Glomerular visceral epithelial cell (primary cell): Measurements from ENCODE around the gene FCHSD2.
"Not testable (repeated sequence)": the region's sequence is repeated elsewhere in the genome, so short reads cannot be mapped to it uniquely, and the experiment has no call there.

Experiments
- DNase-seq: peaks from one replicate; pipeline ENCODE4 v3.0.0-alpha.2; 2016; ENCODE audit errors: extremely low spot score

The FCHSD2 gene

DNA sequence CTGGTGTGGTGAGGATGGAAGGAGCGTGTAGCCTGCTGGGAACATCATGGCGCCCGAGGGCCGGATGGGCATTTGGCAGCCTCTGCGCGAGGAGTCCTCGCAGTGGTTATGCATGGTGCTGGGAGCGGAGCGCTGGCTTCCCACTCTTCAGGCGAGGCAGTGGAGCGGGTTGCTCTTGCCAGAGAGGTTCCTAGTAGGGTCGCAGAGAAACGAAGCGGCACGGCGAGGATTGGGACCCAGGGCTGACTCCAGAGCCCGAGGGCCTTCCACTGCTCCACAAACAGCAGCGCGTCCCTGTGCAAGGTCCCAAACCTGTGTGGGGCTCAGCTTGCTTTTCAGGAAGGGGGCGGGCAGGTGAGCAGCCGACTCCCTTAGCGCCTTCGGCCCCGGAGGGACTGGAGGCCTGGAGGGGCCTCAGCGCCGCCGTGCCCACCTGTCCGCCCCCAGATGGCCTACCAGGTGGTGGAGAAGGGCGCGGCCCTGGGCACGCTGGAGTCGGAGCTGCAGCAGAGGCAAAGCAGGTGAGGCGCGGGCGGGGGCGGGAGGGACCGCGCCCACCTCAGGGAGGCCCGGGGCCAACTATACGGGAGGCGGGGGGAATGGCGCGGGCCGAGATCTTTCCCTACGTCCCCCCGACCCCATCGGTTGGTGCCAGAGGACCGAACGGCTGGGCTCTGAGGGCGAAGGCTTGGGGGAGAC lies 320.7 kb downstream of the FCHSD2 start:
- no peak for DNase-seq

DNA sequence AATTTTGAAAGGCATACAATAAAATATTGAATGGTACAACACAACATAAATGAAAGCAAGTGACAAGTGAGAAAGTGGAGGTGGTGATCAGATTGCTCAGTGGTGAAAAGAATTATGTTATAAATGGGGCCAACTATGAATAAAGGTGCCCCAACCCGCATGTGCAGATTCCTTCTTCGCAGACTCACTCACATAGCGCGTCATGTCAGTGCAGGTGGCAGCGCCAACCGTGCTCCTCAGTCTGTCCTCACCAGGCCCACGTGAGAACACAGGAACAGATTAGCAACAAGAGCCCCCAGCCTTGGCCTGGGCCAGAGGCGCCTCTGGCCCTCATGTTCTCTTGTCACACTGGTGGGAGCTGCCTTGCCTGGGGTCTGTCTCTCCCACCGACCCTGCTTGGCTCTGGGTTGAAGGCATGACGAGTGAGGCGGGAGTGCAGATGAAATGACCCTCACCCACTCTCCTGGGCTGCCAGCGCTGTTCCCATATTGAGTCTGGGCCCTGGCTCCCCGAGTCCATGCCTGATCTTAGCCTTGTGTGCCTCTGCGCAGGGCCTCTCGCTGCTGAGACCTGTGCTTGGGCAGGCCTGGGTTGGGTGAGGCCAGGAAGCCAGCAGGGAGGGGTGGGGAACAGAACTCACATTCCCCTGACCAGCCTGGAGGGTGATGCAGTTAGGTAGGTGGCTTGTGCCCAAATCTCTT lies 321.5 kb downstream of the FCHSD2 start:
- no peak for DNase-seq

DNA sequence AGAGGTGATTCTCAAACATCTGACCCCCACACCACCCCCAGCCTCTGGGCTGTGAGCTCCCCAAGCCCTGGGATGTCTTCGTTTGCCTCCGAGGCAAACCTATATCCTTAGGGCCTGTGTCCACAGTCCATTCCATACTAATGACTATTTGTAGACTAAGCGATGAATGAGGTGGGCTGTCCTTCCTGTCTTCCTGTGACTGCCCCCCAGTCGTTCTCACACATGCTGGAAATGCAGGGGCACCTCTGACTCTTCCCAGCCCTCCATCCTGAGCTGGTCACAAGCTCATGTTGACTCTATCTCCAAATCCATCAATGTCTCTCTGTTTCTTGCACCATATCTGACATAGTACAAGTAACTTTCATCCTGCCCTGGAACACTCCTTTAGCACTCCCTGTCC lies 323.1 kb downstream of the FCHSD2 start:
- DNase-seq, result no peak

DNA sequence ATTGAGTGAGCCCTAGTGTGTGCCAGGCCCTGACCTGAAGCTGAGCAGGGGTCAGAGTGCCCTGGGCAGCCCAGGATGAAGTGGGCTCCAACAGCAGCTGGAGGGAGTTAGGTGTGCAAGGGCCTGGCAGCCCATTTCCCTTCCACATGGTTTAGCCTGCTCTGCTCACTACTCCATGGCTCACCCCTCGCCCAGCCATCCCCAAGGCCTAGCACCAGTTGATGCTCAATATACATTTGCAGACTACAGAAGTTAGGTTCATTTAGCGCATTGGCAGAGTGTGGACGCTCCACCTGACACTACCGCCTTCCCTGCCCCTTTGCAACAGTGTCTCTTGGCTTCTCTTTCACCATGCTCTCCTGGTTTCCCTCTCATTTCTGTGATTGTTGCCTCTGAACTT lies 324.2 kb downstream of the FCHSD2 start:
- DNase-seq, result no peak

DNA sequence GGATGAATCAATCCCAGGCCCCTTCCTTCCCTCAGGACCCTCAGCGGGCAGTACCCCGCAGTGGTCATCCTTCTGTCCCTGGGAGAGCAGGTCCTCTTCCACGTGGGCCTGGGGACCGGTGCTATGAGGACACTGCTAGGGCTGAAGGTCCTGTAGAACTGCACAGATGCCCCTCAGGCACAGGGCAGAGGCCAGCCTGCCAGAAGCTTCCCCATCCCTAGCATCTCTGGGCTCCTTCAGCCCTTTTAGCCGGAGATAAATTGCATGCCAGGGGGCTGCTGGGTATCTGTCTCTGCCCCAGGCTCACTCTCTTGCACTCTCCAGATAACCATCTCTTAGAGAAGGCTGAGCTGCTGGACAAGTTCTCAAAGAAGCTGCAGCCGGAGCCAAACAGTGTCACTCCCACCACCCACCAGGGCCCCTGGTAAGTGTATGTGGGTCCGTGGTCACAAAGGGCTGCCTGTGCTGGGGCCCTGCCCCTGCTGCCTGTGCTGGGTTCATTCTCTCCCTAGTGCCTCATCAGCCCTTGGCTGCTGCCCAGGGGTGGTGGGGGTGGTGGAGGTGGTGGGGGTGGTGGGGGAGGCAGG lies 325.6 kb downstream of the FCHSD2 start:
- DNase-seq, result no peak

DNA sequence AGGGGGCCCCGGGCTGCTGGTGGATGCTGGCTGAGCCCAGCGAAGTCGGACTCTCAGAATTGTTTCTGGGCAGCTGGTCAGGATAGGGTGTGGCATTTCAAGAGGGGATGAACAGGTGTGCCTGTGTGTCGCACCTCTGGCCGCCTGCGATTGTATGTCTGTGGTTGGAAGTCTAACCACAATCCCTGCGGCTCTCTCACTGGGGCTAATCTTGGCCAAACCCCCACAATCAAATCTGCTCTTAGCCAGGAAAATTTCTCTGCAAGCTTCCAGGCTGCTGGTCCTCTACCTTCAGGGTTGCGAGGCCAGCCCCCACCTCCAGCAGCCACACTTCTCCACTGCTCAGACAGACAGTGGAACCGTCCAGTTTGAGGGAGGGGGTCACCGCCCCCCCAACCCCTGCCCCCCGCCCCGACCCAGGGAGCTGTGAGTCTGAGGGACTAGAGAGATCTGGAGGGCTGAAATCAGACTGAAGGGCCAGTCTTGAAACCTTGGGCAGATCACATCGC lies 327.0 kb downstream of the FCHSD2 start:
- DNase-seq, result peak; percentile 51

DNA sequence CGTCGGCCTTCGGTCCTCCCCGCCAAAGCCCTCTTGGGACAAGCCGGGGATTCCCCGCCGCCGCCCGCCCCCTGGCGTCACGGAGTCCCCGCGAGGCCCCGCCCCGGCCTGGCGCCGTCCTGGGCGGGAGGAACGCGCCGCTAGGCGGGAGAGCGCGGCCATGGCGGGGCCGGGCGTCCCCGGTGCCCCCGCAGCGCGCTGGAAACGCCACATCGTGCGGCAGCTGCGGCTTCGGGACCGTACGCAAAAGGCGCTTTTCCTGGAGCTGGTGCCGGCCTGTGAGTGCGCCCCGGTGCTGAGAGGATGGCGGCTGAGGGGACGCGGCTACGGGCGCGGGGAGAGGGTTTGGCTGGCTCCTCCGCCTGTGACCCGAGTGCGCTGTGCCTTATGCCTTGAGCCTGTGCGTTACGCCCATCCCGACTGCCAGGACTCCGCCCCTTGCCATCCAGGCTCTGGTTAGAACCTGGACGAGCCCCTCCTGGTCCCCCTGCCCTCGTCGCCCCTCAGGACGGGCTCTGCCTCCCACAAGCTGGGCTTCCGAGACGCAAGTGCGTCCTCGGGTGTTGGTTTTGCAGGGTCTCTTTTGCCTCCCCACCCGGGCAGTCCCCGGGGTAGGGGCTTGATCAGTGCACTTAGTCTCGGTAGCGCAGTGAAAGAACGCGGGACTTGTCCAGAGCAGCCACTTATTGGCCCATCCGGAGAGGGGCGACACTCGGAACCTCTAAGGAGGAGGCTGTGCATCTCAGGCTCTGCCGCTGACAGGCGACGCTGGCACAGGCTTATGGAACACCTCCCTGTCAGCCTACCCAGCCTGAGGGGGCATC lies 327.6 kb downstream of the FCHSD2 start, which contains the start of gene ATG16L2:
ATG16L2 (plus strand) TSS at position 126 of the 824 bp plus-strand sequence; CDS start at position 161, 35 bp downstream.
- peak; percentile 85 for DNase-seq

DNA sequence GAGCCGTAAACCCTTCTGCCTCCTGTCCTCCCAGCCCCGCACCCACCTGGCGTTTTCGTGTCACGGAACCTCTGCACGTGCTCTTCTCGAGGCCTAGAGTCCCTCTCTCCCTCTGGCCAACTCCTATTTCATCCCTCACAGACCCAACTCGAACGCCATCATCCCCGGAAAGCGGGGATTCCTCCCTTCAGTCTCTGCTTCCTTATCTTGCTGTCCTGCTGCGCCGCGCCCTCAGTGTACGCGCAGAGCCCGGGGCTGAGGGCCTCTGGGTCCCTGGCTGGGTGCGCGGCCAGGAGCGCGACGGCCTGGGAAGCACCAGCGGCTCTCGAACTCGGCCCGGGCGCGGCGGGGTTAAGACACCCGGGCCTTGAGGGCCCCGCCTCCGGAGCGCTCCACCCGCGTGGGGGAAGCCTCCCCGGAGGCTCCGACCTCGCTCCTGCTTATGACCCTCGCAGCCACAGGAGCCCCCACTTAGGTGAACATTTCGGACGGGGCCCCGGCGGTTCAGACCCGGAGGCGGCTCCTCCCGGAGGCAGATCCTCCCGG lies 328.3 kb downstream of the FCHSD2 start:
- DNase-seq, result peak; percentile 80

DNA sequence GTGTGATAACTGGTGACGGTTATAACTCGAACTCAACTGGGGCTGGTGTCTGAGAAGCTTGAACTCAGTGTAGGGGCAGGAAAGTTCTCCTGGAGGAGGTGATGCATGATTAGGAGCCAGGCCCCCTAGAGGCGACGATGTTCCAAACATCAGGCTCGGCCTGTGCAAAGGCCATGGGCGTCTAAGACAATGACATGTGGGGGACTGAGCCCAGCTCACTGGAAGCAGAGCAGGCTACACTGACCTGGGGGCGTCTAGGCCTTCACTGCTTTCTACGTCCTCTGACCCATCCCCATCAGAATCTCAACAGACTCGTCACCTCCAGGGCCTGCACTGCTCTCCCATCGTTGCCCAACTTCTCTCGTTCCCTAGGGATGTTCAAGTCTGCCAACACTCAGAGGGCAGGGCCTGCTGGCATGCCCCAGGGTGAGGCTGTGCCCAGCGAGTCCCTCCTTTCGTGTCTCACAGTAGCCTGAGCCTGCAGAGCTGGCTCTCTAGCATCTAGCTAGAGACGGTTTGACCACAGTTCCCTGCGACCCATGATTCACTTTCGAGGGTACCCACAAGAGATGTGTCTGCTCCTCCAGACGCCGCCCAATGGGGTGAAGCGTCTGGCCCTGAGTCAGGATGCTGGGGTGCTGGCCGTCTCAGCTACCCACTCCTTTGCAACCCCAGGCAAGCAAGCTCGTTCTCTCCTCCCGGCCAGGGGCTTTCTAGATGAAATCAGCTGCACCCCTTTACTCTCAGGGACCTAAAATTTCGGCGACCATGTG lies 329.0 kb downstream of the FCHSD2 start:
- DNase-seq, result peak; percentile 71

DNA sequence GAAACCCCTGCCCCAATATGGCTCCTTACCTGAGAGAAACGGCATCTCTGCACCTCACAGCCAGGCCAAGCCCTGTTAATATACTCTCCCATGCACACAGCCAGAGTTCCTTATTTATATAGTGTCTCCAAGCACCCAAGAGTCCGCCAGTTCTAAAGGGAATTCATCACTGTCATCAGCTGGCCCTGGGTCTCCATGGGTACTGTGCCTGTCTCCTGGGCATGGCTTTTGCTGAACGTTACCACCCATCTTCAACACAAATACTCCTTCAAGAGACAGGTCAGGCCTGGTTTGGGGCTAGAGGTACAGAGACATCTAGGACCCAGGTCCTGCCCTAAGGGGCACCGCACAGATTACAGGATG lies 329.5 kb downstream of the FCHSD2 start:
- peak; percentile 37 for DNase-seq

DNA sequence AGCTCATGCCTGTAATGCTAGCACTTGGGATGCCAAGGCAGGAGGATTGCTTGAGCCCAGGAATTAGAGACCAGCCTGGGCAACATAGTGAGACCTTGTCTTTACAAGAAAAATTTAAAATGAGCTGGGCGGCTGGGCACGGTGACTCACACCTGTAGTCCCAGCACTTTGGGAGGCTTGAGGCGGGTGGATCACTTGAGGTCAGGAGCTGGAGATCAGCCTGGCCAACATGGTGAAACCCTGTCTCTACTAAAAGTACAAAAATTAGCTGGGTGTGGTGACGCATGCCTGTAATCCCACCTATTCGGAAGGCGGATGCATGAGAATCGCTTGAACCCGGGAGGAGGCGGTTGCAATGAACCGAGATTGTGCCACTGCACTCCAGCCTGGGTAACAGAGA lies 330.4 kb downstream of the FCHSD2 start:
- not testable (repeated sequence) for DNase-seq

DNA sequence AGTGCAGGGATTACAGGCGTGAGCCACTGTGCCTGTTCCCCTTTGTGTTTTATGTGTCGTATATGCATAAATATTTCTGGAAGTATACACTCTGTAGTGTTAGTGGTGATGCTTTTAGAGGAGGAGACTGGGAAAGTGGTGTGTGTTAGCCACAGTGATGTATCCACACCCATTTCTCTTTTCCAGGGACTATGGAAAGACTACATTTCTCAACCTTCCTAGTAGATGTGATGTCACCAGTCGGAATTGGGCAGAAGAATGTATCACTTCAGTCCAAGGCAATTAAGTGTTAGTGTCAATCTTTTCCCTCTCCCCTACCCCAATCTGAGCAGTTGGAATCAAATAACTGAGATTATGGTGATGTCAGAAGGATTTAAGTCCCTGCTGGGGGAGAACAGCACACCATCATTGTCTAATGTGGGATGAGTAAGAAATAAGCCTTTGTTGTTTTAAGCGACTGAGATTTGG lies 333.8 kb downstream of the FCHSD2 start:
- no peak for DNase-seq

DNA sequence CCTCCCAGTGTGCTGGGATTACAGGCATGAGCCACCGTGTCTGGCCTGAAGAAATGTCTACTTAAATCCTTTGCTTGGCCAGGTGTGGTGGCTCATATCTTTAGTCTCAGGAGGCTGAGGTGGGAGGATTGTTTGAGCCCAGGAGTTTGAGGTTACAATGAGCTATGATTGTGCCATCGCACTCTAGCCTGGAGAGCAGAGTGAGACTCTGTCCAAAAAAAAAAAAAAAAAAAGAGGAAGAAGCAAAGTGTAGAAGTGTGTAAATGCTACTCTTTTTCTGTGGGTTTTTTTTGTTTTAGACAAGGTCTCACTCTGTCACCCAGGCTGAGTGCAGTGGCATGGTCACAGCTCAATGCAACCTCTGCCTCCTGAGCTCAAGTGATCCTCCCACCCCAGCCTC lies 334.3 kb downstream of the FCHSD2 start:
- no peak for DNase-seq

DNA sequence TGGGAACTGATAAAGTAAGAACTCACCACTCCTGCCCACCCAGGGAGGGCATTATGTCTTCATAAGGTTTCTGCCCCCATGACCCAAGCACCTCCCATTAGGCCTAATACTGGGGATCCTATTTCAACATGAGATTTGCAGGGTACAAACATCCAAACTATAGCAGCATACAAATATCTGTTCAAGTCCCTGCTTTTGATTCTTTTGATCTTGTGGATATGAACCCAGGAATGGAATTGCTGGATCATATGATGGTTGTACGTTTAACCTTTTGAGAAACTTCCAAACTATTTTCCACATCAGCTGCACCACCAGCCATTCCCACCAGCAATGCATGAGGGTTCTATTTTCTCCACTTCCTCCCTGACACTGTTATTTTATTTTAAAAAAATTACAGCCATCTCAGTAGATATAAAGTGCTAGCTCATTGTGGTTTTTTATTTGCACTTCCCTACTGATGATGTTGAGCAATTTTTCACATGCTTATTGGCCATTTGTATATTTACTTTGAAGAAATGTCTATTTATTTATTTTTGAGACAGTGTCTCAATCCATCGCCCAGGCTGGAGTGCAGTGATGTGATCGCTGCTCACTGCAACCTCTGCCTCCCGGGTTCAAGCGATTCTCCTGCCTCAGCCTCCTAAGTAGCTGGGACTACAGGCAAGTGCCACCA lies 335.0 kb downstream of the FCHSD2 start:
- DNase-seq, result no peak

DNA sequence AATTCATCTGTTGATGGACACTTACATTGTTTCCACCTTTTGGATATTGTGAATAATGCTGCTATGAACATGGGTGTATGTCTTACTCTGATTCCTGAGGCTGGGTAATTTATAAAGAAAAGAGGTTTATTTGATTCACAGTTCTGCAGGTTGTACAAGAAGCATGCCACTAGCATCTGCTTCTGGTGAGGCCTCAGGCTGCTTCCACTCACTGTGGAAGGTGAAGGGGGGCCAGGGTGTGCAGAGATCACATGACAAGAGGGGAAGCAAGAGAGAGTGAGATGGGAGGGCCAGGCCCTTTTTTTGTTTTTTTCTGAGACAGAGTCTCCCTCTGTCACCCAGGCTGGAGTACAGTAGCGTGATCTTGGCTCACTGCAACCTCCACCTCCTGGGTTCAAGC lies 335.7 kb downstream of the FCHSD2 start:
- DNase-seq, result not testable (repeated sequence)

DNA sequence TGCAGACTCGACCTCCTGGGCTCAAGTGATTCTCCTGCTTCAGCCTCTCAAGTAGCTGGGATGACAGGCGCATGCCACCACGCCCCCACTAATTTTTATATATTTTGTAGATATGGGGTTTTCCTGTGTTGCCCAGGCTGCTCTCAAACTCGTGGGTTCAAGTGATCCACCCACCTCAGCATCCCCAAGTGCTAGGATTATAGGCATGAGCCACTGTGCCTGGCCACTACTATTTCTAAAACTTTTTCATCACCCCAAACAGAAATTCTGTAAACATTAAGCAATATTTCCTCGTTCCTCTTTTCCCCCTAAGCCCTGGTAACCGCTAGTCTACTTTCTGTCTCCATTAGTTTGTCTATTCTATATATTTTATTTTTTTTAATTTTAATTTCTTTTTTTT lies 336.9 kb downstream of the FCHSD2 start:
- no peak for DNase-seq

DNA sequence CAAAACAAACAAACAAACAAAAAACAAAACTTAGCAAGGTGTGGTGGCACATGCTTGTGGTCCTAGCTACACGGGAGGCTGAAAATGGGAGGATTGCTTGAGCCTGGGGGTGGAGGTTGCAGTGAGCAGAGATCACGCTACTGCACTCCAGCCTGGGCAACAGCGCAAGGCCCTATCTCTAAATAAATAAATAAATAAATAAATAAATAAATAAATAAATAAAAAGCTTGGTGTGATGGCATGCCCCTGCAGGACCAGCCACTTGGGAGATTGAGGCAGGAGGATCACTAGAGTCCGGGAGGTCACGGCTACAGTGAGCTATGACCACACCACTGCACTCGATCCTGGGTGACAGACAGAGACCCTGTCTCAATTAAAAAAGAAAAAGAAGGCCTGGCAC lies 339.3 kb downstream of the FCHSD2 start:
- no peak for DNase-seq

DNA sequence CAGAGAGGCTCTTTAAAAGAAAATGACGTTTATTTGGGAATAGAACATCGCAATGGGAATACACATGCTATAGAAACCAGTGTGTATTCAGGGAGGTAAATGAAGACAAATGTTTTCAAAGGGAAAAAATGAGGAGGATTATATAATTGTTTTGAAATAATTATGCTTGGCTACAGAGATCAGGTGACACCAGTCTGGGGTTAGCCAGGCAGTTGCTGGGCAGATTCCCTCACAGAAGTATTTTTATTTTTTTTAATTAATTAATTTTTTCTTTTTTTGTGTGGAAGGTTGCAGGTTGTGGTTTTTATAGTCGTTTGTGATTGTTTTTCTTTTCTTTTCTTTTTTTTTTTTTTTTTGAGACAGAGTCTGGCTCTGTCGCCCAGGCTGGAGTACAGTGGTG lies 342.7 kb downstream of the FCHSD2 start:
- DNase-seq, result no peak

DNA sequence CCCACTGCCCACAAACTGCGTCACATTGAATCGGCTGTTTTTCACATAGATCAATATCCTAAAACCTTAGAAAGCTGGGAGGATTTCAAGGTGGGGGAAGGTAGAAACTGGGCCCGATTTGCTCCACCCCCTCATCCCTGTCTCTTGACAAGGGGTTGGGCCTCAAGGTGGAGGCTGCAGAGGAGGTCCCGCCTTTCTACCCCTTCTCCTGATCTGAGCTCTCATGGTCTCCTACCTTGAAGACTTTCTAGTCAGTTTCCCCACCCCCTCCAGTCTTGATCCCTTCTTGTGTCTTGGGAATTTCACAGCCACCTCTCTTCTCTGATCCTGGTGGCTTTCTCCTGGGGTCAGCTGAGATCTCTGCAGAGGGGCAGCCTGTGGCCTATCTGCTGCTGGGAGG lies 343.8 kb downstream of the FCHSD2 start:
- DNase-seq, result no peak
